ENCODE results near the gene RFX2.

RFX2 gene

GRCh38 chr19:6132482-6132881 lies 22.2 kb upstream of the RFX2 start:
- TF ChIP-seq CTCF (IDR thresholded peaks at IDR 0.05; ENCODE audit: insufficient read depth, missing control alignments): no peak
- DNase-seq (ENCODE audit: insufficient read length, low spot score): no peak
- no peak for FAIRE-seq

- no peak for TF ChIP-seq CTCF (IDR thresholded peaks at IDR 0.05; ENCODE audit: insufficient read depth, missing control alignments)
- FAIRE-seq: no peak
Measured at GRCh38 chr19:6127716-6128335, 17.5 kb upstream of the RFX2 start.

GRCh38 chr19:6126335-6126974 lies 16.2 kb upstream of the RFX2 start:
- no peak for FAIRE-seq
- DNase-seq (ENCODE audit: insufficient read length, low spot score): no peak
- TF ChIP-seq CTCF (IDR thresholded peaks at IDR 0.05; ENCODE audit: insufficient read depth, missing control alignments): peak; percentile 52

More at GRCh38 chr19:6127716-6128335, 17.5 kb upstream of the RFX2 start:
- no peak for DNase-seq (ENCODE audit: insufficient read length, low spot score)

- no peak for DNase-seq (ENCODE audit: insufficient read length, low spot score)
- FAIRE-seq: no peak
- TF ChIP-seq CTCF (IDR thresholded peaks at IDR 0.05; ENCODE audit: insufficient read depth, missing control alignments): peak; percentile 84
Measured at GRCh38 chr19:6125571-6125989, 15.3 kb upstream of the RFX2 start.

- DNase-seq (ENCODE audit: insufficient read length, low spot score) (no peak), FAIRE-seq (no peak)
- TF ChIP-seq CTCF (IDR thresholded peaks at IDR 0.05; ENCODE audit: insufficient read depth, missing control alignments): no peak
Measured at GRCh38 chr19:6119031-6119430, 8.7 kb upstream of the RFX2 start.

- TF ChIP-seq CTCF (IDR thresholded peaks at IDR 0.05; ENCODE audit: insufficient read depth, missing control alignments): no peak
- DNase-seq (ENCODE audit: insufficient read length, low spot score) (no peak), FAIRE-seq (no peak)
Measured at GRCh38 chr19:6118043-6118442, 7.7 kb upstream of the RFX2 start.

- DNase-seq (ENCODE audit: insufficient read length, low spot score): no peak
- FAIRE-seq: no peak
- no peak for TF ChIP-seq CTCF (IDR thresholded peaks at IDR 0.05; ENCODE audit: insufficient read depth, missing control alignments)
Measured at GRCh38 chr19:6117534-6117933, 7.2 kb upstream of the RFX2 start.
